Retinal pigment epithelial cell (primary cell): ENCODE measurements around the gene MAPK13.

Source experiments
- DNase-seq: peaks from one replicate; pipeline ENCODE4 v3.0.0-alpha.2; 2010; ENCODE audit warnings: low read depth
- H3K4me3 ChIP-seq: 2 replicates; pipeline ENCODE4 v1.5.1; 2011; ENCODE audit warnings: mild to moderate bottlenecking, low read length, control low read depth, moderate library complexity
- TF ChIP-seq, protein P1 (sequence below): conservative IDR thresholded peaks from 2 replicates; pipeline ENCODE4 v1.5.1; 2011; ENCODE audit warnings: low read depth, low read length, control low read depth, inconsistent platforms

MAPK13 gene

GRCh38 chr6:36104836-36105235, 25.5 kb upstream of the MAPK13 start:
- no peak for DNase-seq
- H3K4me3 ChIP-seq = no peak overlapping the region
- TF ChIP-seq, protein P1, sequence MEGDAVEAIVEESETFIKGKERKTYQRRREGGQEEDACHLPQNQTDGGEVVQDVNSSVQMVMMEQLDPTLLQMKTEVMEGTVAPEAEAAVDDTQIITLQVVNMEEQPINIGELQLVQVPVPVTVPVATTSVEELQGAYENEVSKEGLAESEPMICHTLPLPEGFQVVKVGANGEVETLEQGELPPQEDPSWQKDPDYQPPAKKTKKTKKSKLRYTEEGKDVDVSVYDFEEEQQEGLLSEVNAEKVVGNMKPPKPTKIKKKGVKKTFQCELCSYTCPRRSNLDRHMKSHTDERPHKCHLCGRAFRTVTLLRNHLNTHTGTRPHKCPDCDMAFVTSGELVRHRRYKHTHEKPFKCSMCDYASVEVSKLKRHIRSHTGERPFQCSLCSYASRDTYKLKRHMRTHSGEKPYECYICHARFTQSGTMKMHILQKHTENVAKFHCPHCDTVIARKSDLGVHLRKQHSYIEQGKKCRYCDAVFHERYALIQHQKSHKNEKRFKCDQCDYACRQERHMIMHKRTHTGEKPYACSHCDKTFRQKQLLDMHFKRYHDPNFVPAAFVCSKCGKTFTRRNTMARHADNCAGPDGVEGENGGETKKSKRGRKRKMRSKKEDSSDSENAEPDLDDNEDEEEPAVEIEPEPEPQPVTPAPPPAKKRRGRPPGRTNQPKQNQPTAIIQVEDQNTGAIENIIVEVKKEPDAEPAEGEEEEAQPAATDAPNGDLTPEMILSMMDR = no peak

DNA sequence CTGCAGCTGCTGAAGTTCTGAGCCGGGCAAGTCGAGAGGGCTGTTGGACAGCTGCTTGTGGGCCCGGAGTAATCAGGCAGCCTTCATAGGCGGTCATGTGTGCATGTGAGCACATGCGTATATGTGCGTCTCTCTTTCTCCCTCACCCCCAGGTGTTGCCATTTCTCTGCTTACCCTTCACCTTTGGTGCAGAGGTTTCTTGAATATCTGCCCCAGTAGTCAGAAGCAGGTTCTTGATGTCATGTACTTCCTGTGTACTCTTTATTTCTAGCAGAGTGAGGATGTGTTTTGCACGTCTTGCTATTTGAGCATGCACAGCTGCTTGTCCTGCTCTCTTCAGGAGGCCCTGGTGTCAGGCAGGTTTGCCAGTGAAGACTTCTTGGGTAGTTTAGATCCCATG, 21.2 kb upstream of the MAPK13 start:
- no peak overlapping the region for H3K4me3 ChIP-seq
- TF ChIP-seq, protein P1 = no peak
- DNase-seq = no peak

DNA sequence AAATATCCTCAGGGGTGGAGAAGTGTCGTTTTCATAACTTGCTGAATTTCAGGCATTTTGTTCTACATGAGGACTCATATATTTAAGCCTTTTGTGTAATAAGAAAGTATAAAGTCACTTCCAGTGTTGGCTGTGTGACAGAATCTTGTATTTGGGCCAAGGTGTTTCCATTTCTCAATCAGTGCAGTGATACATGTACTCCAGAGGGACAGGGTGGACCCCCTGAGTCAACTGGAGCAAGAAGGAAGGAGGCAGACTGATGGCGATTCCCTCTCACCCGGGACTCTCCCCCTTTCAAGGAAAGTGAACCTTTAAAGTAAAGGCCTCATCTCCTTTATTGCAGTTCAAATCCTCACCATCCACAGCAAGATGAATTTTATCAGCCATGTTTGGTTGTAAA, 20.3 kb upstream of the MAPK13 start:
- DNase-seq = no peak
- H3K4me3 ChIP-seq = no peak overlapping the region
- TF ChIP-seq, protein P1 = no peak

- TF ChIP-seq, protein P1 = no peak
- H3K4me3 ChIP-seq = no peak overlapping the region
- no peak for DNase-seq
These were observed 19.4 kb upstream of the MAPK13 start for GRCh38 chr6:36110863-36111262.

DNA sequence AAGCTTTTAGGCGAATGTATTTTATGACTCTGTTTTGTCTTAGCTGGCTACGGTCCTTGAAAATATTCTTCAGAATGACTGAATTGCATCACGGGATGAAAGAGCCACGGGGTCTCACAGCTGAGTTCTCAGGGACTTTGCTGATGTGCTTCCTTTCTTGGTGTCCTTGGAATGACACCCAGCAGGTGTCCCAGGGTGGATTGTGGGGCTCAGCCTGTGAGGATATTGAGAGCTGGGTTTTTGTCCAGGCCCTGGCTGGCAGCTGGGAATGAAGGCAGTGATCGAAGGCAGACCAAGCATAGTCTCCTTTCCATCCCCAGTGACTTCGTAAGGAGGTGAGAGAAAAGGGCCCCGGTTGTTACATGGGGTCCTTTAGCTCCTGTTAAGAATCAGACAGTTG, 18.8 kb upstream of the MAPK13 start:
- TF ChIP-seq, protein P1 = no peak
- DNase-seq = no peak
- H3K4me3 ChIP-seq = no peak overlapping the region

- DNase-seq = no peak
- TF ChIP-seq, protein P1 = no peak
- H3K4me3 ChIP-seq = no peak overlapping the region
These were observed 17.3 kb upstream of the MAPK13 start for GRCh38 chr6:36113049-36113448.

DNA sequence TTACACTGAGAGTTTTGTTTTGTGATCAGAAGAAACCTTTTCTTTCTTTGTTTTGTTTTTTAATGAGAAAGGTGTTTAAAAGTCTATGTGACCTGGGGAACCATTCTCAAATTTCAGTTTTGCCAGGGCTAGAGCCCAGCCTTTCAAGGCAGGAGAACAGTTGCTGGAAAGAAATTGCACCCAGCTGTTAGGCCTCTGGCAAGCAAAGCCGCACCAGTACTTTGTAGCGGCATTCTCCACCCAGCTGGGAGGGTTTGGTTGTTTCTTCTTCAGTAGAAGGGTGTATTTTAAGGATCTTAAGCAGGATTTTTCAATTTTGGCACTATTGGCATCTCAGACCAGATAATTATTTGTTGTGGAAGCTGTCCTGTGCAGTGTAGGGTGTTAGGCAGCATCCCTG, 16.6 kb upstream of the MAPK13 start:
- DNase-seq = no peak

More for the DNA sequence above, 16.6 kb upstream of the MAPK13 start:
- H3K4me3 ChIP-seq = no peak overlapping the region
- TF ChIP-seq, protein P1 = no peak
